Kidney tubule cell (primary cell): ENCODE data around the gene ANKRD50.

Experiments
- DNase-seq: peaks from one replicate; pipeline ENCODE4 v3.0.0-alpha.2; 2018; ENCODE audit warnings: low spot score

Gene ANKRD50

GRCh38 chr4:124708517-124709300 is 3.8 kb downstream of the ANKRD50 start:
- peak; percentile 11 for DNase-seq

GRCh38 chr4:124705393-124705792 is 7.1 kb downstream of the ANKRD50 start:
- DNase-seq, result no peak

GRCh38 chr4:124703154-124703553 is 9.4 kb downstream of the ANKRD50 start:
- DNase-seq, result no peak

- DNase-seq, result no peak
Measured at GRCh38 chr4:124697441-124697840, 15.1 kb downstream of the ANKRD50 start.

- DNase-seq, result no peak
Measured at GRCh38 chr4:124696182-124696581, 16.4 kb downstream of the ANKRD50 start.

GRCh38 chr4:124694946-124695598 is 17.5 kb downstream of the ANKRD50 start:
- DNase-seq, result no peak

GRCh38 chr4:124694306-124694705 is 18.2 kb downstream of the ANKRD50 start:
- no peak for DNase-seq

- DNase-seq, result no peak
Measured at GRCh38 chr4:124691801-124692200, 20.7 kb downstream of the ANKRD50 start.

- DNase-seq, result peak; percentile 1
Measured at GRCh38 chr4:124686279-124686678, 26.3 kb downstream of the ANKRD50 start.

GRCh38 chr4:124685851-124686250 is 26.7 kb downstream of the ANKRD50 start:
- DNase-seq, result peak; percentile 15

GRCh38 chr4:124684301-124684700 is 28.2 kb downstream of the ANKRD50 start:
- peak; percentile 11 for DNase-seq

- DNase-seq, result no peak
Measured at GRCh38 chr4:124682384-124682783, 30.1 kb downstream of the ANKRD50 start.

GRCh38 chr4:124666496-124666895 is 46.0 kb downstream of the ANKRD50 start:
- no peak for DNase-seq

- DNase-seq, result no peak
Measured at GRCh38 chr4:124658795-124659194, 53.7 kb downstream of the ANKRD50 start.

GRCh38 chr4:124650614-124651013 is 61.9 kb downstream of the ANKRD50 start:
- DNase-seq, result no peak

GRCh38 chr4:124647599-124647998 is 64.9 kb downstream of the ANKRD50 start:
- DNase-seq, result no peak

- no peak for DNase-seq
Measured at GRCh38 chr4:124644621-124645020, 67.9 kb downstream of the ANKRD50 start.

- DNase-seq, result no peak
Measured at GRCh38 chr4:124642846-124643245, 69.7 kb downstream of the ANKRD50 start.

- DNase-seq, result peak; percentile 96
Measured at GRCh38 chr4:124641715-124642381, 70.7 kb downstream of the ANKRD50 start.

- peak; percentile 91 for DNase-seq
Measured at GRCh38 chr4:124640022-124640730, 72.4 kb downstream of the ANKRD50 start.

GRCh38 chr4:124637321-124637720 is 75.2 kb downstream of the ANKRD50 start:
- DNase-seq, result no peak

- DNase-seq, result peak; percentile 62
Measured at GRCh38 chr4:124636788-124637187, 75.7 kb downstream of the ANKRD50 start.
